Superior temporal gyrus (tissue), 1 donor: ENCODE data around the gene BTBD2.
"Not testable (repeated sequence)": the region's sequence is repeated elsewhere in the genome, so short reads cannot be mapped to it uniquely, and the experiment has no call there.

Source experiments
- DNase-seq: peaks from one replicate; pipeline ENCODE4 v3.0.0-alpha.2; 2016; ENCODE audit errors: extremely low spot score

BTBD2 gene

GRCh38 chr19:2014131-2014571 is 1.4 kb downstream of the BTBD2 start:
- no peak for DNase-seq

- no peak for DNase-seq
Observed at GRCh38 chr19:2013683-2013961, 1.9 kb downstream of the BTBD2 start.

GRCh38 chr19:2012941-2013682 is 2.4 kb downstream of the BTBD2 start:
- DNase-seq, result no peak

- DNase-seq, result no peak
Observed at GRCh38 chr19:2011169-2011568, 4.3 kb downstream of the BTBD2 start.

- no peak for DNase-seq
Observed at GRCh38 chr19:2010135-2010668, 5.3 kb downstream of the BTBD2 start.

- no peak for DNase-seq
Observed at GRCh38 chr19:2003874-2004273, 11.6 kb downstream of the BTBD2 start.

- no peak for DNase-seq
Observed at GRCh38 chr19:1999856-2000515, 15.5 kb downstream of the BTBD2 start.

GRCh38 chr19:1998712-1999708 is 16.5 kb downstream of the BTBD2 start:
- no peak for DNase-seq

- DNase-seq, result no peak
Observed at GRCh38 chr19:1997353-1998233, 17.9 kb downstream of the BTBD2 start.

- DNase-seq, result no peak
Observed at GRCh38 chr19:1992759-1993260, 22.7 kb downstream of the BTBD2 start.

- DNase-seq, result no peak
Observed at GRCh38 chr19:1991018-1991913, 24.2 kb downstream of the BTBD2 start.

- no peak for DNase-seq
Observed at GRCh38 chr19:1990230-1991017, 25.1 kb downstream of the BTBD2 start.

- DNase-seq, result no peak
Observed at GRCh38 chr19:1989513-1990229, 25.8 kb downstream of the BTBD2 start.

- DNase-seq, result not testable (repeated sequence)
Observed at GRCh38 chr19:1988464-1988863, 27.1 kb downstream of the BTBD2 start.

GRCh38 chr19:1987197-1988187 is 28.0 kb downstream of the BTBD2 start:
- no peak for DNase-seq

GRCh38 chr19:1986357-1987162 is 29.0 kb downstream of the BTBD2 start:
- no peak for DNase-seq
